ENCODE results near the gene ZNF611.
"Not testable (repeated sequence)": the region's sequence is repeated elsewhere in the genome, so short reads cannot be mapped to it uniquely, and the experiment has no call there.

DNA sequence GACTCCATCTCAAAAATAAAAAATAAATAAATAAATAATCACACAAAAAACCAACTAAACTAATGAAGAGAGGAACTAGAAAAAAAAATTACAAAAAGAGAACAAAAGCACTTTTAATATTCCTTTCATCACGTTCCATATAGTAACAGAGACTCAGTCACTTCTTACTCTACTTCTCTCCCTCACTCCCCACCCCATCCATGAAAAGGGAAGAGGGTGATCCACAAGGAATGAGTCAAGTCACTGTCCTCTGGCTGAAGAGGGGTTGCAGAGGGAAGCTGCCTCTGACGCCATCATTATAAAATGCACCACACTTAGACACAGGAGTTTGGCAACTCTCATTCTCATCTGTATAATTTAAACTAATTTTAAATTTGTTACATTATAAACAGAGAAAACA lies 48.0 kb upstream of the ZNF611 start:
- not testable (repeated sequence) for TF ChIP-seq CTCF (IDR thresholded peaks at IDR 0.05); POLR2A (IDR thresholded peaks at IDR 0.05); EP300 (IDR thresholded peaks at IDR 0.05; ENCODE audit: low read depth); POLR2AphosphoS5 (IDR thresholded peaks at IDR 0.05)

All from transverse colon (tissue), 4 donors.